Right kidney (tissue), 1 donor: ENCODE results near the gene ELOVL5.
"Not testable (repeated sequence)": the region's sequence is repeated elsewhere in the genome, so short reads cannot be mapped to it uniquely, and the experiment has no call there.

Source experiments
- DNase-seq: peaks from one replicate; pipeline ENCODE4 v3.0.0-alpha.2; 2016

Gene ELOVL5

GRCh38 chr6:53306217-53306616, 42.5 kb downstream of the ELOVL5 start:
- not testable (repeated sequence) for DNase-seq

- DNase-seq: not testable (repeated sequence)
These were observed 43.2 kb downstream of the ELOVL5 start for GRCh38 chr6:53305506-53306005.

GRCh38 chr6:53304953-53305352, 43.8 kb downstream of the ELOVL5 start:
- not testable (repeated sequence) for DNase-seq

GRCh38 chr6:53302678-53303360, 45.9 kb downstream of the ELOVL5 start:
- no peak for DNase-seq

- DNase-seq: no peak
These were observed 46.8 kb downstream of the ELOVL5 start for GRCh38 chr6:53301801-53302537.

GRCh38 chr6:53300656-53301551, 47.8 kb downstream of the ELOVL5 start:
- no peak for DNase-seq

- no peak for DNase-seq
These were observed 49.3 kb downstream of the ELOVL5 start for GRCh38 chr6:53299331-53300005.

- DNase-seq: no peak
These were observed 51.7 kb downstream of the ELOVL5 start for GRCh38 chr6:53297004-53297403.

GRCh38 chr6:53295176-53295575, 53.6 kb downstream of the ELOVL5 start:
- no peak for DNase-seq

- DNase-seq: no peak
These were observed 54.1 kb downstream of the ELOVL5 start for GRCh38 chr6:53294611-53295010.

GRCh38 chr6:53294095-53294494, 54.7 kb downstream of the ELOVL5 start:
- no peak for DNase-seq

GRCh38 chr6:53293691-53294090, 55.1 kb downstream of the ELOVL5 start:
- DNase-seq: no peak

- DNase-seq: no peak
These were observed 57.9 kb downstream of the ELOVL5 start for GRCh38 chr6:53290537-53291510.

- DNase-seq: no peak
These were observed 61.2 kb downstream of the ELOVL5 start for GRCh38 chr6:53287336-53288225.

GRCh38 chr6:53284901-53285300, 63.8 kb downstream of the ELOVL5 start:
- DNase-seq: no peak

- no peak for DNase-seq
These were observed 66.0 kb downstream of the ELOVL5 start for GRCh38 chr6:53282741-53283140.

- no peak for DNase-seq
These were observed 66.5 kb downstream of the ELOVL5 start for GRCh38 chr6:53282234-53282633.

- no peak for DNase-seq
These were observed 67.1 kb downstream of the ELOVL5 start for GRCh38 chr6:53281518-53282215.

- no peak for DNase-seq
These were observed 68.5 kb downstream of the ELOVL5 start for GRCh38 chr6:53280207-53280606.
